HepG2 (cell line): ENCODE measurements around the gene SVOP. TPM values are rescaled to one million over a fixed set of nuclear protein-coding genes. Genes with fewer than 3 reads are reported as not detected.

Experiments
- ATAC-seq: fragments of 200-7000 bp; cut with Tn5 transposase; 3 replicates; pipeline ENCODE4 v1.9.1; 2020; ENCODE audit warnings: mild to moderate bottlenecking, moderate library complexity
- BruUV-seq: library from RNA; stranded (reverse); fragments of 400-500 nt; replicated peaks from 2 replicates; lab custom pipeline; 2021; lab: Mats Ljungman, UMichigan
- CTCF ChIA-PET: fragments of 300-600 bp; formaldehyde crosslinking; extraction: SDS; loops from one replicate; lab custom pipeline; 2021; ENCODE audit warnings: low total read pairs, inconsistent platforms, low intra/inter-chr PET ratio; lab: Yijun Ruan, JAX
- POLR2A ChIA-PET: fragments of 350-600 bp; sonication (Branson Sonifier 250); formaldehyde crosslinking; loops from one replicate; lab custom pipeline; 2020; ENCODE audit warnings: antibody characterized with exemption, inconsistent platforms; lab: Yijun Ruan, JAX
- DNase-seq: peaks from one replicate; pipeline ENCODE4 v3.0.0-alpha.2; 2015; ENCODE audit warnings: low spot score
- FAIRE-seq: peaks from 3 replicates; lab custom pipeline; 2011; peaks lifted over from hg19 to GRCh38; lab: Jason Lieb, UNC
- H2AFZ ChIP-seq: one replicate; pipeline ENCODE4 v1.6.1; 2011; ENCODE audit warnings: low read length, inconsistent platforms
- H3K27ac ChIP-seq: fragments of 300-600 bp; 3 replicates; pipeline ENCODE4 v1.8.0; 2011; ENCODE audit warnings: mixed run types, mild to moderate bottlenecking, mixed read lengths, low read length, inconsistent platforms; ENCODE audit not compliant: insufficient read depth; ENCODE audit errors: extremely low read length
- H3K27me3 ChIP-seq, 2 experiments: fragments of 200-600 bp in 1 of 2; 2 replicates in 1 of 2; 3 replicates in 1 of 2; pipeline versions ENCODE4 v1.6.0 to v1.8.0; 2011; ENCODE audit warnings: low read length in 2 of 2, mild to moderate bottlenecking in 2 of 2, moderate library complexity in 2 of 2, inconsistent platforms in 1 of 2; ENCODE audit not compliant: insufficient read depth in 2 of 2, control insufficient read depth in 1 of 2
- H3K36me3 ChIP-seq, 2 experiments: fragments of 200-600 bp in 1 of 2; replicated peaks in 1 of 2; 2 replicates in 1 of 2; 3 replicates in 1 of 2; pipeline versions ENCODE4 v1.5.1 to v1.8.0; 2011; ENCODE audit warnings: low read length in 2 of 2, inconsistent platforms in 1 of 2; ENCODE audit not compliant: insufficient read depth in 2 of 2, control insufficient read depth in 1 of 2
- H3K4me1 ChIP-seq: 2 replicates; pipeline ENCODE4 v1.5.1; 2012; ENCODE audit warnings: low read length, inconsistent platforms; ENCODE audit not compliant: insufficient read depth
- H3K4me2 ChIP-seq: 2 replicates; pipeline ENCODE4 v1.6.0; 2011; ENCODE audit warnings: low read depth, low read length, inconsistent platforms
- H3K4me3 ChIP-seq, 3 experiments: fragments of 200-600 bp in 1 of 3; sonication (generic), shearing (Covaris generic) in 1 of 3; replicated peaks in 1 of 3; 2 replicates each; pipeline ENCODE4 v1.5.1; 2011 to 2016; ENCODE audit warnings: low read length in 3 of 3, inconsistent platforms in 2 of 3, low read depth in 2 of 3, mild to moderate bottlenecking in 2 of 3, control low read depth in 1 of 3, mixed read lengths in 1 of 3; ENCODE audit not compliant: insufficient read depth in 1 of 3
- H3K79me2 ChIP-seq: one replicate; pipeline ENCODE4 v1.6.1; 2011; ENCODE audit warnings: low read length, inconsistent platforms; ENCODE audit not compliant: insufficient read depth
- H3K9ac ChIP-seq: 2 replicates; pipeline ENCODE4 v1.6.0; 2011; ENCODE audit warnings: mild to moderate bottlenecking, low read depth, low read length, inconsistent platforms; ENCODE audit not compliant: insufficient read depth
- H3K9me3 ChIP-seq: 2 replicates; pipeline ENCODE4 v1.5.1; 2012; ENCODE audit warnings: mild to moderate bottlenecking, low read length
- H4K20me1 ChIP-seq: 2 replicates; pipeline ENCODE4 v1.6.0; 2011; ENCODE audit warnings: inconsistent platforms, mild to moderate bottlenecking, low read length, moderate library complexity; ENCODE audit not compliant: insufficient read depth
- CCAR2 ChIP-seq: fragments of 200-400 bp; formaldehyde crosslinking; optimal IDR thresholded peaks from 2 replicates; pipeline ENCODE3; 2018; ENCODE audit warnings: low read depth, mild to moderate bottlenecking, low read length, moderate library complexity
- HDAC6 ChIP-seq: fragments of 200-600 bp; sonication (generic); IDR thresholded peaks from 2 replicates; pipeline ENCODE4 v1.7.0; 2017; ENCODE audit warnings: mild to moderate bottlenecking, antibody characterized with exemption, low read length, low read depth
- ZNF280D ChIP-seq: sonication (generic); formaldehyde crosslinking; IDR thresholded peaks from 2 replicates; pipeline ENCODE4 v1.5.1; 2020; ENCODE audit warnings: mild to moderate bottlenecking, missing genetic modification reagents
- ZNF572 ChIP-seq: sonication (generic); formaldehyde crosslinking; IDR thresholded peaks from 2 replicates; pipeline ENCODE4 v1.5.1; 2020; ENCODE audit warnings: mild to moderate bottlenecking, missing genetic modification reagents
- WGBS: methylation state at CpG from one replicate; pipeline ENCODE4 v1.1.6; 2017; ENCODE audit warnings: low lambda C conversion rate; 5-methylcytosine and 5-hydroxymethylcytosine counted together
- in situ Hi-C: cut with HindIII; loops from 2 replicates; pipeline ENCODE4 v1.10.0; 2017; ENCODE audit warnings: low pct_unique_long_range_greater_than_20kb; ENCODE audit not compliant: extremely low pct_ligation_motif_present
- intact Hi-C: fragments of 100-400 bp; cut with micrococcal nuclease; formaldehyde crosslinking; loops from one replicate; pipeline ENCODE4 v1.10.0; 2022; ENCODE audit not compliant: unreplicated experiment
- polyA plus RNA-seq, 8 experiments: library from polyadenylated mRNA; depleted of rRNA in 3 of 8; stranded (reverse) in 7 of 8; unstranded in 1 of 8; fragments of >200 nt; fragmentation: Illumina TruSeq in 4 of 8; extraction: Trizol in 4 of 8; gene quantifications; 2 replicates each; pipeline versions ENCODE4 v1.2.1 to v1.2.3, GENCODE V29; 2011 to 2016; ENCODE audit warnings: low read depth in 4 of 8, missing spikeins in 1 of 8, mixed read lengths in 1 of 8; ENCODE audit not compliant: insufficient read depth in 1 of 8
- total RNA-seq, 5 experiments: library from RNA; depleted of rRNA; stranded (reverse); fragments of >200 nt; fragmentation: Illumina TruSeq; extraction: Trizol; gene quantifications; 2 replicates each; pipeline ENCODE4 v1.2.3, GENCODE V29; 2016; ENCODE audit warnings: low read depth in 1 of 5
- TF ChIP-seq, protein P1 (sequence below): sonication (generic); formaldehyde crosslinking; IDR thresholded peaks from 2 replicates; pipeline ENCODE4 v1.4.0; 2020; ENCODE audit warnings: missing genetic modification reagents, borderline replicate concordance
- TF ChIP-seq, protein P2 (sequence below), 2 experiments: fragments of 450-650 bp in 1 of 2; sonication (generic) in 1 of 2; formaldehyde crosslinking in 1 of 2; IDR thresholded peaks; 2 replicates each; pipeline versions ENCODE4 v1.6.1 to v1.8.0; 2016 to 2022; ENCODE audit warnings: antibody characterized with exemption in 1 of 2, mild to moderate bottlenecking in 1 of 2, missing genetic modification reagents in 1 of 2

The SVOP gene
- total and polyA plus RNA-seq, 2 of the 13 experiments (the other 11 are each of a cell fraction or from before 2014, with no cell fraction given) = not detected

DNA sequence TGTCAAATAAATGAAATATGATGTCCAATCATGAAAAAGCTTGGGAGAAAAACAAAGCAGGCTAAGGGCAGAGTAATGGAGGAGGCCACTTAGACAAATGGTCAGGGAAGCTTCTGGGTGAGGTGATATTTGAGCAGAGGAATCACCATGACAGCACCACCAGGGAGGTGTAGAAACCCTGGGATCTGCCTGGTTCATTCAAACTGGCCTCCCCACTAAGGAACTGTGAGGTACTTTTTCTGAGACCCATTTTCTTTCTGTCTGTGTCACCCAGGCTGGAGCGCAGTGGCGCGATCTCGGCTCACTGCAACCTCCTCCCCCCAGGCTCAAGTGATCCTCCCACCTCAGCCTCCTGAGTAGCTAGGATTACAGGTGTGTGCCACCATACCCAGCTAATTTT, 155.7 kb downstream of the SVOP start (continued):
- TF ChIP-seq ZNF280D (CRISPR knock-in tag) = no peak
- no peak for TF ChIP-seq CCAR2
- TF ChIP-seq ZNF572 (CRISPR knock-in tag) = no peak
- TF ChIP-seq HDAC6 = no peak
- TF ChIP-seq, protein P1, sequence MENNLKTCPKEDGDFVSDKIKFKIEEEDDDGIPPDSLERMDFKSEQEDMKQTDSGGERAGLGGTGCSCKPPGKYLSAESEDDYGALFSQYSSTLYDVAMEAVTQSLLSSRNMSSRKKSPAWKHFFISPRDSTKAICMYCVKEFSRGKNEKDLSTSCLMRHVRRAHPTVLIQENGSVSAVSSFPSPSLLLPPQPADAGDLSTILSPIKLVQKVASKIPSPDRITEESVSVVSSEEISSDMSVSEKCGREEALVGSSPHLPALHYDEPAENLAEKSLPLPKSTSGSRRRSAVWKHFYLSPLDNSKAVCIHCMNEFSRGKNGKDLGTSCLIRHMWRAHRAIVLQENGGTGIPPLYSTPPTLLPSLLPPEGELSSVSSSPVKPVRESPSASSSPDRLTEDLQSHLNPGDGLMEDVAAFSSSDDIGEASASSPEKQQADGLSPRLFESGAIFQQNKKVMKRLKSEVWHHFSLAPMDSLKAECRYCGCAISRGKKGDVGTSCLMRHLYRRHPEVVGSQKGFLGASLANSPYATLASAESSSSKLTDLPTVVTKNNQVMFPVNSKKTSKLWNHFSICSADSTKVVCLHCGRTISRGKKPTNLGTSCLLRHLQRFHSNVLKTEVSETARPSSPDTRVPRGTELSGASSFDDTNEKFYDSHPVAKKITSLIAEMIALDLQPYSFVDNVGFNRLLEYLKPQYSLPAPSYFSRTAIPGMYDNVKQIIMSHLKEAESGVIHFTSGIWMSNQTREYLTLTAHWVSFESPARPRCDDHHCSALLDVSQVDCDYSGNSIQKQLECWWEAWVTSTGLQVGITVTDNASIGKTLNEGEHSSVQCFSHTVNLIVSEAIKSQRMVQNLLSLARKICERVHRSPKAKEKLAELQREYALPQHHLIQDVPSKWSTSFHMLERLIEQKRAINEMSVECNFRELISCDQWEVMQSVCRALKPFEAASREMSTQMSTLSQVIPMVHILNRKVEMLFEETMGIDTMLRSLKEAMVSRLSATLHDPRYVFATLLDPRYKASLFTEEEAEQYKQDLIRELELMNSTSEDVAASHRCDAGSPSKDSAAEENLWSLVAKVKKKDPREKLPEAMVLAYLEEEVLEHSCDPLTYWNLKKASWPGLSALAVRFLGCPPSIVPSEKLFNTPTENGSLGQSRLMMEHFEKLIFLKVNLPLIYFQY (CRISPR knock-in tag) = no peak

GRCh38 chr12:108862588-108862959, 158.3 kb downstream of the SVOP start:
- Histone ChIP-seq H3K9ac (no peak overlapping the region), H2AFZ (no peak overlapping the region), H3K9me3 (0 out of 2 replicates have a peak, but pooled peaks cover 3% of the 10 kb centered on the region), H3K4me2 (no peak overlapping the region), H3K36me3 (no peaks in the 10 kb centered on the region), H4K20me1 (no peaks in the 10 kb centered on the region), H3K4me3 (no peak overlapping the region), H3K27me3 (peaks cover 4 to 6% of the 10 kb centered on the region in 2 experiments; a peak in 2 of 5 replicates), H3K4me1 (peaks cover 19% of the 10 kb centered on the region), H3K79me2 (no peaks in the 10 kb centered on the region), H3K27ac (no peak overlapping the region)
- no peak for DNase-seq
- no peak for ATAC-seq
- FAIRE-seq = no peak
- intact Hi-C loops = no loop called here
- in situ Hi-C loops = no loop called here
- ChIA-PET POLR2A (no interaction called here), CTCF (no interaction called here)
- 64% methylated on average over 3 of the region's 3 CpGs for WGBS
- BruUV-seq = no TSS peak
- TF ChIP-seq, protein P2, sequence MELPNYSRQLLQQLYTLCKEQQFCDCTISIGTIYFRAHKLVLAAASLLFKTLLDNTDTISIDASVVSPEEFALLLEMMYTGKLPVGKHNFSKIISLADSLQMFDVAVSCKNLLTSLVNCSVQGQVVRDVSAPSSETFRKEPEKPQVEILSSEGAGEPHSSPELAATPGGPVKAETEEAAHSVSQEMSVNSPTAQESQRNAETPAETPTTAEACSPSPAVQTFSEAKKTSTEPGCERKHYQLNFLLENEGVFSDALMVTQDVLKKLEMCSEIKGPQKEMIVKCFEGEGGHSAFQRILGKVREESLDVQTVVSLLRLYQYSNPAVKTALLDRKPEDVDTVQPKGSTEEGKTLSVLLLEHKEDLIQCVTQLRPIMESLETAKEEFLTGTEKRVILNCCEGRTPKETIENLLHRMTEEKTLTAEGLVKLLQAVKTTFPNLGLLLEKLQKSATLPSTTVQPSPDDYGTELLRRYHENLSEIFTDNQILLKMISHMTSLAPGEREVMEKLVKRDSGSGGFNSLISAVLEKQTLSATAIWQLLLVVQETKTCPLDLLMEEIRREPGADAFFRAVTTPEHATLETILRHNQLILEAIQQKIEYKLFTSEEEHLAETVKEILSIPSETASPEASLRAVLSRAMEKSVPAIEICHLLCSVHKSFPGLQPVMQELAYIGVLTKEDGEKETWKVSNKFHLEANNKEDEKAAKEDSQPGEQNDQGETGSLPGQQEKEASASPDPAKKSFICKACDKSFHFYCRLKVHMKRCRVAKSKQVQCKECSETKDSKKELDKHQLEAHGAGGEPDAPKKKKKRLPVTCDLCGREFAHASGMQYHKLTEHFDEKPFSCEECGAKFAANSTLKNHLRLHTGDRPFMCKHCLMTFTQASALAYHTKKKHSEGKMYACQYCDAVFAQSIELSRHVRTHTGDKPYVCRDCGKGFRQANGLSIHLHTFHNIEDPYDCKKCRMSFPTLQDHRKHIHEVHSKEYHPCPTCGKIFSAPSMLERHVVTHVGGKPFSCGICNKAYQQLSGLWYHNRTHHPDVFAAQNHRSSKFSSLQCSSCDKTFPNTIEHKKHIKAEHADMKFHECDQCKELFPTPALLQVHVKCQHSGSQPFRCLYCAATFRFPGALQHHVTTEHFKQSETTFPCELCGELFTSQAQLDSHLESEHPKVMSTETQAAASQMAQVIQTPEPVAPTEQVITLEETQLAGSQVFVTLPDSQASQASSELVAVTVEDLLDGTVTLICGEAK (IDR thresholded peaks at IDR 0.05) = peak; percentile 88
- TF ChIP-seq, protein P2 (CRISPR knock-in tag; IDR thresholded peaks at IDR 0.05) = no peak
